SK-N-MC (cell line): Measurements from ENCODE around the gene SBF2.

Experiments
- DNase-seq: peaks from one replicate; pipeline ENCODE4 v3.0.0-alpha.2; 2011; ENCODE audit warnings: low read depth, low spot score
- H3K27ac ChIP-seq: fragments of 200-600 bp; sonication (generic); 2 replicates; pipeline ENCODE4 v1.5.1; 2016; ENCODE audit warnings: mixed run types
- H3K36me3 ChIP-seq: fragments of 200-600 bp; sonication (generic); 2 replicates; pipeline ENCODE4 v1.6.1; 2017; ENCODE audit warnings: antibody characterized with exemption, low read length, mixed read lengths; ENCODE audit not compliant: insufficient read depth
- H3K4me3 ChIP-seq: fragments of 200-600 bp; sonication (generic); 2 replicates; pipeline ENCODE4 v1.5.1; 2016
- H3K9ac ChIP-seq: fragments of 200-600 bp; sonication (generic); 2 replicates; pipeline ENCODE4 v1.8.0; 2017; ENCODE audit warnings: mixed run types, mixed read lengths; ENCODE audit not compliant: insufficient read length
- H3K9me3 ChIP-seq: fragments of 200-600 bp; sonication (generic); 2 replicates; pipeline ENCODE4 v1.6.1; 2017; ENCODE audit warnings: low read depth, mild to moderate bottlenecking, antibody characterized with exemption, low read length, moderate library complexity, mixed read lengths
- EZH2 ChIP-seq: fragments of 200-600 bp; sonication (generic); IDR thresholded peaks from one replicate; pipeline ENCODE4 v1.6.1; 2017; ENCODE audit warnings: antibody characterized with exemption
- FOXP2 ChIP-seq: optimal IDR thresholded peaks from 2 replicates; pipeline ENCODE3; 2011; ENCODE audit warnings: mild to moderate bottlenecking, moderate library complexity; ENCODE audit not compliant: insufficient read depth; ENCODE audit errors: extremely low read length, control extremely low read depth
- POLR2AphosphoS5 ChIP-seq: IDR thresholded peaks from 2 replicates; pipeline ENCODE4 v1.6.1; 2012; ENCODE audit warnings: mild to moderate bottlenecking, low read depth, low read length, borderline replicate concordance

SBF2 gene

GRCh38 chr11:9896902-9897301 lies 397.1 kb downstream of the SBF2 start:
- Histone ChIP-seq H3K9me3 (no peaks in the 10 kb centered on the region), H3K27ac (no peak overlapping the region), H3K36me3 (peaks cover 6% of the 10 kb centered on the region; the same call in 1 of the 2 replicates), H3K9ac (no peak overlapping the region), H3K4me3 (no peak overlapping the region)
- TF ChIP-seq FOXP2 (no peak), EZH2 (no peak), POLR2AphosphoS5 (no peak)
- no peak for DNase-seq

GRCh38 chr11:9895006-9895405 lies 399.0 kb downstream of the SBF2 start:
- peak overlapping the region; percentile 33 for H3K27ac ChIP-seq
- DNase-seq: no peak
- H3K4me3 ChIP-seq: 0 out of 2 replicates have a peak overlapping the region, but pooled peaks have one; percentile 22
- H3K9me3 ChIP-seq: no peaks in the 10 kb centered on the region
- no peak overlapping the region for H3K9ac ChIP-seq
- TF ChIP-seq FOXP2: no peak
- TF ChIP-seq POLR2AphosphoS5: no peak
- no peak for TF ChIP-seq EZH2
- peaks cover 6% of the 10 kb centered on the region; the same call in 1 of the 2 replicates for H3K36me3 ChIP-seq

- Histone ChIP-seq H3K9me3 (no peaks in the 10 kb centered on the region), H3K36me3 (peaks cover 6% of the 10 kb centered on the region; the same call in 1 of the 2 replicates), H3K4me3 (no peak overlapping the region), H3K9ac (no peak overlapping the region), H3K27ac (peak overlapping the region; percentile 7; the same call in 1 of the 2 replicates)
- DNase-seq: no peak
- TF ChIP-seq FOXP2 (no peak), POLR2AphosphoS5 (no peak), EZH2 (no peak)
These were observed 400.5 kb downstream of the SBF2 start for GRCh38 chr11:9893474-9893873.

- TF ChIP-seq EZH2 (no peak), FOXP2 (no peak), POLR2AphosphoS5 (no peak)
- Histone ChIP-seq H3K36me3 (no peaks in the 10 kb centered on the region; the same call in 1 of the 2 replicates), H3K9me3 (no peaks in the 10 kb centered on the region), H3K9ac (no peak overlapping the region), H3K27ac (no peak overlapping the region), H3K4me3 (no peak overlapping the region)
- no peak for DNase-seq
These were observed 405.1 kb downstream of the SBF2 start for GRCh38 chr11:9888938-9889337.

GRCh38 chr11:9887472-9887871 lies 406.5 kb downstream of the SBF2 start:
- no peak overlapping the region for H3K9ac ChIP-seq
- H3K27ac ChIP-seq: peak overlapping the region; percentile 51; the same call in 1 of the 2 replicates
- TF ChIP-seq EZH2: no peak
- TF ChIP-seq POLR2AphosphoS5: no peak
- TF ChIP-seq FOXP2: no peak
- H3K4me3 ChIP-seq: no peak overlapping the region
- DNase-seq: no peak
- no peaks in the 10 kb centered on the region for H3K36me3 ChIP-seq
- H3K9me3 ChIP-seq: no peaks in the 10 kb centered on the region

GRCh38 chr11:9886595-9886994 lies 407.4 kb downstream of the SBF2 start:
- TF ChIP-seq POLR2AphosphoS5: no peak
- TF ChIP-seq EZH2: no peak
- TF ChIP-seq FOXP2: no peak
- Histone ChIP-seq H3K9me3 (no peaks in the 10 kb centered on the region), H3K27ac (no peak overlapping the region), H3K9ac (no peak overlapping the region), H3K36me3 (no peaks in the 10 kb centered on the region), H3K4me3 (no peak overlapping the region)
- no peak for DNase-seq

GRCh38 chr11:9884601-9885000 lies 409.4 kb downstream of the SBF2 start:
- Histone ChIP-seq H3K9me3 (no peaks in the 10 kb centered on the region), H3K27ac (no peak overlapping the region), H3K4me3 (no peak overlapping the region), H3K9ac (no peak overlapping the region), H3K36me3 (no peaks in the 10 kb centered on the region)
- TF ChIP-seq POLR2AphosphoS5 (no peak), EZH2 (no peak), FOXP2 (no peak)
- no peak for DNase-seq

- peak overlapping the region; percentile 50 for H3K4me3 ChIP-seq
- H3K36me3 ChIP-seq: no peaks in the 10 kb centered on the region
- peak overlapping the region; percentile 86 for H3K27ac ChIP-seq
- TF ChIP-seq EZH2 (no peak), POLR2AphosphoS5 (no peak), FOXP2 (no peak)
- DNase-seq: no peak
- no peak overlapping the region for H3K9ac ChIP-seq
- H3K9me3 ChIP-seq: no peaks in the 10 kb centered on the region
These were observed 413.4 kb downstream of the SBF2 start for GRCh38 chr11:9880657-9881056.

- TF ChIP-seq EZH2 (no peak), FOXP2 (no peak), POLR2AphosphoS5 (no peak)
- no peak for DNase-seq
- Histone ChIP-seq H3K4me3 (no peak overlapping the region), H3K27ac (no peak overlapping the region), H3K36me3 (no peaks in the 10 kb centered on the region), H3K9ac (no peak overlapping the region), H3K9me3 (no peaks in the 10 kb centered on the region)
These were observed 415.1 kb downstream of the SBF2 start for GRCh38 chr11:9878936-9879335.
